Hepatocyte (in vitro differentiated cells): ENCODE measurements around the gene PMPCA.

Experiments
- EZH2 ChIP-seq: fragments of 200-600 bp; sonication (generic); IDR thresholded peaks from 2 replicates; pipeline ENCODE4 v1.6.1; 2016; ENCODE audit warnings: antibody characterized with exemption, mild to moderate bottlenecking, borderline replicate concordance
- EZH2phosphoT487 ChIP-seq: fragments of 200-600 bp; sonication (generic); IDR thresholded peaks from one replicate; pipeline ENCODE4 v1.6.1; 2018; ENCODE audit warnings: antibody characterized with exemption, mild to moderate bottlenecking, low read depth, moderate library complexity; ENCODE audit not compliant: unreplicated experiment, severe bottlenecking
- TF ChIP-seq, protein P1 (sequence below): fragments of 200-600 bp; sonication (generic); IDR thresholded peaks from 2 replicates; pipeline ENCODE4 v1.5.1; 2016; ENCODE audit warnings: antibody characterized with exemption, mild to moderate bottlenecking; ENCODE audit not compliant: poor library complexity

DNA sequence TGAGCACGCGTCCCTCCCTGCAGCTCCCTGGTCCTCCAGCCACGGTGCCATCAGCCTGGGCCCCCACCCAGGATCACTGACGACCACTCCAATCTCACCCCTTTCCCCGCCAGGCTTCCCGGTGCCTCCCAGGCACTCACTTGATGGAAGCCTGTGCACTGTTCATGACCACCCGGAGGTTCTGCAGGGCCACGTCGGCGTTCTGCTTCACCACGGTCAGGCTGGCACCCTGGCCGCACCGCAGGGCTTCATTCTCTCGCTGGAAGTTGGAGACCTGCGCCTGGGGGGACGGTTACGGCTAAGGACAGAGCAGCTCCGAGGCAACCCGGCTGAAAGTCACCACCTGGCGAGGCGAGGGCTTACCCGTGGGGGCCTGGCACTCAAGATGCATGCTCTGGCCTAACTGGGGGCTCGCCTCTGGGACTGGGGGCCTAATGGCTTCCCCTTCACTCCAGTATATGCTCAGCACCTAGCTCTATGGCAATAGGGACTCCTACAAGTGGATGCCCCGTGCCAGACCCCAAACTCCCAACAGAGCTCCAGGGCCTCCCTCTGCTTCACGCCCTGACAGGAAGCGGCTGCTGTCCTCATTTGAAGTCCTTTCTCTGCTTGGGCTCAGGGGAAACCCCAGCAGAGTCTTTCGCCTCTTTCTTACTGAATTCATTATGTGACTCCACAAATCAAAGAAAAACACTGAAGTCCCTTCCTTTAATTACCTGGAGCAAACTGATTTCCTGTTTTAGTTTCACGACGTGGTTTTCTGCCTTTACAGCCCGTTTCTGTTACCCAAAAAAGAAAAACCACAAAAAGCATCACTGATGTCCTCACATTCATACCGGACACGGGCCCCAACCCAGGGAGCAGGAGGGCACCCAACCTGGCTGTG lies 6.3 kb upstream of the PMPCA start:
- TF ChIP-seq, protein P1, sequence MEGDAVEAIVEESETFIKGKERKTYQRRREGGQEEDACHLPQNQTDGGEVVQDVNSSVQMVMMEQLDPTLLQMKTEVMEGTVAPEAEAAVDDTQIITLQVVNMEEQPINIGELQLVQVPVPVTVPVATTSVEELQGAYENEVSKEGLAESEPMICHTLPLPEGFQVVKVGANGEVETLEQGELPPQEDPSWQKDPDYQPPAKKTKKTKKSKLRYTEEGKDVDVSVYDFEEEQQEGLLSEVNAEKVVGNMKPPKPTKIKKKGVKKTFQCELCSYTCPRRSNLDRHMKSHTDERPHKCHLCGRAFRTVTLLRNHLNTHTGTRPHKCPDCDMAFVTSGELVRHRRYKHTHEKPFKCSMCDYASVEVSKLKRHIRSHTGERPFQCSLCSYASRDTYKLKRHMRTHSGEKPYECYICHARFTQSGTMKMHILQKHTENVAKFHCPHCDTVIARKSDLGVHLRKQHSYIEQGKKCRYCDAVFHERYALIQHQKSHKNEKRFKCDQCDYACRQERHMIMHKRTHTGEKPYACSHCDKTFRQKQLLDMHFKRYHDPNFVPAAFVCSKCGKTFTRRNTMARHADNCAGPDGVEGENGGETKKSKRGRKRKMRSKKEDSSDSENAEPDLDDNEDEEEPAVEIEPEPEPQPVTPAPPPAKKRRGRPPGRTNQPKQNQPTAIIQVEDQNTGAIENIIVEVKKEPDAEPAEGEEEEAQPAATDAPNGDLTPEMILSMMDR, result no peak
- TF ChIP-seq EZH2phosphoT487 (no peak), EZH2 (no peak)
